WTC11 (cell line): ENCODE measurements around the gene KDM2A. TPM values are rescaled to one million over a fixed set of nuclear protein-coding genes. Genes with fewer than 3 reads are reported as not detected.

Experiments
- ATAC-seq: fragments of 200-7000 bp; cut with Tn5 transposase; 2 replicates; pipeline ENCODE4 v1.10.0; 2021; ENCODE audit warnings: mild to moderate bottlenecking, moderate library complexity
- CTCF ChIA-PET: fragments of 300-600 bp; sonication (Branson Sonifier 250); formaldehyde crosslinking; loops from one replicate; lab custom pipeline; 2021; ENCODE audit warnings: antibody characterized with exemption; lab: Charles Lee
- POLR2A ChIA-PET: fragments of 350-600 bp; sonication (Branson Sonifier 250); formaldehyde crosslinking; loops from one replicate; lab custom pipeline; 2021; ENCODE audit warnings: antibody characterized with exemption; lab: Charles Lee
- DNase-seq: peaks from one replicate; pipeline ENCODE4 v3.0.0; 2021; ENCODE audit warnings: low spot score
- H3K27ac Mint-ChIP-seq: 2 replicates; pipeline ENCODE4 v1.8.0; 2021; ENCODE audit warnings: mixed read lengths
- H3K27me3 Mint-ChIP-seq: 2 replicates; pipeline ENCODE4 v1.8.0; 2021; ENCODE audit warnings: low read depth, mild to moderate bottlenecking, moderate library complexity, mixed read lengths
- H3K36me3 Mint-ChIP-seq: 2 replicates; pipeline ENCODE4 v1.8.0; 2021; ENCODE audit warnings: mixed read lengths
- H3K4me1 Mint-ChIP-seq: 2 replicates; pipeline ENCODE4 v1.8.0; 2022; ENCODE audit warnings: mixed read lengths
- H3K4me3 Mint-ChIP-seq: 2 replicates; pipeline ENCODE4 v1.8.0; 2021; ENCODE audit warnings: mild to moderate bottlenecking, moderate library complexity, mixed read lengths
- H3K9me3 Mint-ChIP-seq: 2 replicates; pipeline ENCODE4 v1.8.0; 2021; ENCODE audit warnings: mixed read lengths
- ARID4B ChIP-seq: sonication (generic); formaldehyde crosslinking; IDR thresholded peaks from 2 replicates; pipeline ENCODE4 v1.8.0; 2023; ENCODE audit warnings: missing genetic modification reagents, mild to moderate bottlenecking, borderline replicate concordance
- ATF3 ChIP-seq: sonication (generic); formaldehyde crosslinking; conservative IDR thresholded peaks from 2 replicates; pipeline ENCODE4 v1.8.1; 2022; ENCODE audit warnings: mild to moderate bottlenecking, missing genetic modification reagents
- CREM ChIP-seq: sonication (generic); formaldehyde crosslinking; IDR thresholded peaks from 2 replicates; pipeline ENCODE4 v1.8.1; 2022; ENCODE audit warnings: mild to moderate bottlenecking, missing genetic modification reagents, moderate library complexity
- EMX1 ChIP-seq: fragments of 250-450 bp; sonication (Bioruptor Pico); IDR thresholded peaks from 2 replicates; pipeline ENCODE4 v1.8.0; 2021; ENCODE audit warnings: mild to moderate bottlenecking
- ERG ChIP-seq: fragments of 250-450 bp; sonication (Bioruptor Pico); IDR thresholded peaks from 2 replicates; pipeline ENCODE4 v1.8.0; 2021; ENCODE audit warnings: mild to moderate bottlenecking
- ESRRA ChIP-seq: sonication (generic); formaldehyde crosslinking; IDR thresholded peaks from 2 replicates; pipeline ENCODE4 v1.8.1; 2022; ENCODE audit warnings: mild to moderate bottlenecking, missing genetic modification reagents, borderline replicate concordance
- FOXP1 ChIP-seq: sonication (generic); formaldehyde crosslinking; IDR thresholded peaks from 2 replicates; pipeline ENCODE4 v1.8.0; 2022; ENCODE audit warnings: missing genetic modification reagents, mild to moderate bottlenecking, moderate library complexity, borderline replicate concordance
- GABPB1 ChIP-seq: sonication (generic); formaldehyde crosslinking; IDR thresholded peaks from 2 replicates; pipeline ENCODE4 v1.8.1; 2023; ENCODE audit warnings: mild to moderate bottlenecking, missing genetic modification reagents
- MAX ChIP-seq: sonication (generic); formaldehyde crosslinking; IDR thresholded peaks from 2 replicates; pipeline ENCODE4 v1.8.0; 2022; ENCODE audit warnings: mild to moderate bottlenecking, missing genetic modification reagents
- NR1H2 ChIP-seq: sonication (generic); formaldehyde crosslinking; IDR thresholded peaks from 2 replicates; pipeline ENCODE4 v1.9.0; 2021; ENCODE audit warnings: mild to moderate bottlenecking, moderate library complexity, missing genetic modification reagents
- TEAD1 ChIP-seq: sonication (generic); formaldehyde crosslinking; IDR thresholded peaks from 2 replicates; pipeline ENCODE4 v1.8.0; 2022; ENCODE audit warnings: mild to moderate bottlenecking, missing genetic modification reagents
- TP53 ChIP-seq: sonication (generic); formaldehyde crosslinking; IDR thresholded peaks from 2 replicates; pipeline ENCODE4 v1.8.1; 2023; ENCODE audit warnings: mild to moderate bottlenecking, missing genetic modification reagents
- ZNF121 ChIP-seq: sonication (generic); formaldehyde crosslinking; IDR thresholded peaks from 2 replicates; pipeline ENCODE4 v1.8.0; 2023; ENCODE audit warnings: missing genetic modification reagents
- ZNF263 ChIP-seq: sonication (generic); formaldehyde crosslinking; IDR thresholded peaks from 2 replicates; pipeline ENCODE4 v1.8.1; 2022; ENCODE audit warnings: low read depth, mild to moderate bottlenecking, moderate library complexity, missing genetic modification reagents
- ZNF671 ChIP-seq: fragments of 250-450 bp; sonication (Bioruptor Pico); IDR thresholded peaks from 2 replicates; pipeline ENCODE4 v1.8.0; 2021; ENCODE audit warnings: mild to moderate bottlenecking
- total RNA-seq: library from RNA; stranded (reverse); gene quantifications from 3 replicates; pipeline ENCODE4 v1.2.3, GENCODE V29; 2021

The KDM2A gene
- total RNA-seq, 1 experiment from 2014 or later = 58.0 TPM

GRCh38 chr11:67304511-67305113 lies 185.5 kb downstream of the KDM2A start:
- DNase-seq (peak; percentile 10), ATAC-seq (no peak)
- POLR2A ChIA-PET = interaction anchor here (0.5 to 1.2 kb wide), 2 partner anchors 22 to 161 kb away, joined by 3 read pairs; no protein-coding TSS in a partner anchor
- peak; percentile 25; the same call in 1 of the 2 replicates for TF ChIP-seq FOXP1 (CRISPR knock-in tag)
- TF ChIP-seq ESRRA (CRISPR knock-in tag) = no peak
- no peak for TF ChIP-seq ATF3 (CRISPR knock-in tag)
- no peak for TF ChIP-seq CREM (CRISPR knock-in tag)
- no peak for TF ChIP-seq GABPB1 (CRISPR knock-in tag)
- TF ChIP-seq ERG = no peak
- no peak for TF ChIP-seq NR1H2 (CRISPR knock-in tag)
- TF ChIP-seq, all 79 proteins: peak for 1
- Mint-ChIP-seq H3K27ac (no peak overlapping the region), H3K4me3 (peak overlapping the region; percentile 58), H3K9me3 (no peaks in the 10 kb centered on the region), H3K4me1 (peaks cover 11% of the 10 kb centered on the region), H3K36me3 (peaks cover 1% of the 10 kb centered on the region; the same call in 1 of the 2 replicates), H3K27me3 (peaks cover 4% of the 10 kb centered on the region; the same call in 1 of the 2 replicates)
- CTCF ChIA-PET = interaction anchor here (0.6 to 5.3 kb wide), 9 partner anchors 11 to 689 kb away, joined by 3 to 103 read pairs (median 3); partner anchors contain the start of genes ANKRD13D and GRK2

GRCh38 chr11:67306769-67307544 lies 187.9 kb downstream of the KDM2A start:
- Mint-ChIP-seq H3K4me1 (peaks cover 11% of the 10 kb centered on the region), H3K27me3 (peaks cover 4% of the 10 kb centered on the region; the same call in 1 of the 2 replicates), H3K27ac (no peak overlapping the region), H3K4me3 (no peak overlapping the region), H3K36me3 (peaks cover 2% of the 10 kb centered on the region; the same call in 1 of the 2 replicates), H3K9me3 (no peaks in the 10 kb centered on the region)
- DNase-seq = no peak
- no peak for ATAC-seq
- TF ChIP-seq TEAD1 (CRISPR knock-in tag) = no peak
- no peak for TF ChIP-seq ZNF671 (CRISPR knock-in tag)
- TF ChIP-seq TP53 (CRISPR knock-in tag) = no peak
- TF ChIP-seq MAX (CRISPR knock-in tag) = no peak
- no peak for TF ChIP-seq ZNF121 (CRISPR knock-in tag)
- no peak for TF ChIP-seq ZNF263 (CRISPR knock-in tag)
- TF ChIP-seq ERG = no peak
- no peak for TF ChIP-seq EMX1 (CRISPR knock-in tag)
- TF ChIP-seq ARID4B (CRISPR knock-in tag) = no peak
- TF ChIP-seq ESRRA (CRISPR knock-in tag) = no peak
- POLR2A ChIA-PET = no interaction called here
- CTCF ChIA-PET = interaction anchor here (1.8 kb wide), 1 partner anchor 11 kb away, joined by 8 read pairs; no protein-coding TSS in a partner anchor
